NB4 (cell line): ENCODE results near the gene ABLIM2.

Source experiments
- POLR2A ChIP-seq: IDR thresholded peaks from 2 replicates; pipeline ENCODE4 v1.6.1; 2011; ENCODE audit warnings: mild to moderate bottlenecking; ENCODE audit not compliant: insufficient read length; ENCODE audit errors: extremely low read depth
- TF ChIP-seq, protein P1 (sequence below): IDR thresholded peaks from one replicate; pipeline ENCODE4 v1.5.1; 2012; ENCODE audit warnings: low read depth, low read length
- TF ChIP-seq, protein P2 (sequence below): IDR thresholded peaks from 2 replicates; pipeline ENCODE4 v1.6.1; 2011; ENCODE audit warnings: low read depth, low read length

DNA sequence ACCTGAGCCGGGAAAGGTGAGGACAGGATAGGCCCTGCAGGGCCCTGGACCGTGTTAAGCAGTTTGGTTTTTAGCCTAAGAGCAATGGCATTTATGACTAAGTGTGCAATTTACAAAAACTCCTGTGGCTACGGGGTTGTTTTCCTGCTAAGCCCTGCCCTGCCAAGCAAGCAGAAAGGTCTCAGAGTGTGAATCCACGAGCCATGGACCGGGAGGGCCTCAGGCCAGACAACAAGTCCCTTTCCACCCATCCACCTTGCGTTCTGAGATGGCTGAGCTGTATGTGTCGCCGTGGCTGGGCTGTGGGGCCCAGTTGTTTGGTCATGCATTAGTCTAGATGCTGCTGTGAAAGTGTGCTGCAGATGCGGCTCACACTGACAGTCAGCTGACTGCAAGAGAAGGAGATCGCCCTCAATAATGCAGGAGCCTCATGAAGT is 185.1 kb downstream of the ABLIM2 start:
- TF ChIP-seq, protein P1, sequence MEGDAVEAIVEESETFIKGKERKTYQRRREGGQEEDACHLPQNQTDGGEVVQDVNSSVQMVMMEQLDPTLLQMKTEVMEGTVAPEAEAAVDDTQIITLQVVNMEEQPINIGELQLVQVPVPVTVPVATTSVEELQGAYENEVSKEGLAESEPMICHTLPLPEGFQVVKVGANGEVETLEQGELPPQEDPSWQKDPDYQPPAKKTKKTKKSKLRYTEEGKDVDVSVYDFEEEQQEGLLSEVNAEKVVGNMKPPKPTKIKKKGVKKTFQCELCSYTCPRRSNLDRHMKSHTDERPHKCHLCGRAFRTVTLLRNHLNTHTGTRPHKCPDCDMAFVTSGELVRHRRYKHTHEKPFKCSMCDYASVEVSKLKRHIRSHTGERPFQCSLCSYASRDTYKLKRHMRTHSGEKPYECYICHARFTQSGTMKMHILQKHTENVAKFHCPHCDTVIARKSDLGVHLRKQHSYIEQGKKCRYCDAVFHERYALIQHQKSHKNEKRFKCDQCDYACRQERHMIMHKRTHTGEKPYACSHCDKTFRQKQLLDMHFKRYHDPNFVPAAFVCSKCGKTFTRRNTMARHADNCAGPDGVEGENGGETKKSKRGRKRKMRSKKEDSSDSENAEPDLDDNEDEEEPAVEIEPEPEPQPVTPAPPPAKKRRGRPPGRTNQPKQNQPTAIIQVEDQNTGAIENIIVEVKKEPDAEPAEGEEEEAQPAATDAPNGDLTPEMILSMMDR = no peak
- TF ChIP-seq POLR2A = no peak
- TF ChIP-seq, protein P2, sequence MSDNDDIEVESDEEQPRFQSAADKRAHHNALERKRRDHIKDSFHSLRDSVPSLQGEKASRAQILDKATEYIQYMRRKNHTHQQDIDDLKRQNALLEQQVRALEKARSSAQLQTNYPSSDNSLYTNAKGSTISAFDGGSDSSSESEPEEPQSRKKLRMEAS = no peak
